GM12891 (cell line): ENCODE results near the gene TMEM91.
"Not testable (repeated sequence)": the region's sequence is repeated elsewhere in the genome, so short reads cannot be mapped to it uniquely, and the experiment has no call there.

ENCODE experiments used
- DNase-seq: peaks from one replicate; pipeline ENCODE4 v3.0.0; 2011; ENCODE audit warnings: low spot score; ENCODE audit not compliant: insufficient read length
- FAIRE-seq: peaks from 2 replicates; lab custom pipeline; 2011; peaks lifted over from hg19 to GRCh38; lab: Jason Lieb, UNC
- PAX5 ChIP-seq: IDR thresholded peaks from 2 replicates; pipeline ENCODE4 v1.6.1; 2011; ENCODE audit warnings: low read length, moderate library complexity, mild to moderate bottlenecking; ENCODE audit not compliant: insufficient read depth, severe bottlenecking
- POLR2A ChIP-seq: IDR thresholded peaks from 2 replicates; pipeline ENCODE4 v1.6.1; 2011; ENCODE audit warnings: low read depth, low read length, control low read depth
- POLR2AphosphoS5 ChIP-seq: IDR thresholded peaks from 2 replicates; pipeline ENCODE4 v1.6.1; 2011; ENCODE audit warnings: low read depth, low read length, control low read depth
- POU2F2 ChIP-seq: IDR thresholded peaks from 2 replicates; pipeline ENCODE4 v1.6.1; 2011; ENCODE audit warnings: low read depth, mild to moderate bottlenecking, control low read depth, low read length, moderate library complexity
- SPI1 ChIP-seq: IDR thresholded peaks from 2 replicates; pipeline ENCODE4 v1.6.1; 2011; ENCODE audit warnings: low read depth, low read length, control low read depth
- TAF1 ChIP-seq: IDR thresholded peaks from 2 replicates; pipeline ENCODE4 v1.6.1; 2011; ENCODE audit warnings: low read depth, low read length, control low read depth

Gene TMEM91

DNA sequence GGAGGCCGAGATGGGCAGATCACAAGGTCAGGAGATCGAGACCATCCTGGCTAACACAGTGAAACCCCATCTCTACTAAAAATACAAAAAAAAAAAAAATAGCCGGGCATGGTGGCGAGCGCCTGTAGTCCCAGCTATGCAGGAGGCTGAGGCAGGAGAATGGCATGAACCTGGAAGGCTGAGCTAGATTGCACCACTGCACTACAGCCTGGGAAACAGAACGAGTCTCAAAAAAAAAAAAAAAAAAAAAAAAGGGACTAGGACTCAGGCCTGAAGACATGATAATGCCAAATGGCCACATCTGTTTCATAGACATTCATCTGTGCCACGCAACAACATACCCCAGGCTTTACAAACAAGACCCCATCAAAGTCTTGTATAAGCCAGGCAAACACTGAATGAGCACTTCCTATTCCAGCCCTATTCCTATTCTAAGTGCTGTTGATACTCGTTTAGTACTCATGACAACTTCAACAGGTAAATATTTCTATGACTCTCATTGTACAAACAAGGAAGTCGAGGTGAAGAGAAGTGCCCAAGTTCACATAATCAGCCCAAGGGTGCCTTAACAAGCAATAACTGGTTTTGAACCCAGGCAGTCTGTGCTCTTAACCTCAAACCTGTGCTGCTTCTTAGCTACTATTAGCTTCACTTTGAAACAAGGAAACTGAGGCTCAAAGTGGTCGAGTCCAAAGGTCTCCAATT is 14.0 kb upstream of the TMEM91 start:
- FAIRE-seq, result no peak

DNA sequence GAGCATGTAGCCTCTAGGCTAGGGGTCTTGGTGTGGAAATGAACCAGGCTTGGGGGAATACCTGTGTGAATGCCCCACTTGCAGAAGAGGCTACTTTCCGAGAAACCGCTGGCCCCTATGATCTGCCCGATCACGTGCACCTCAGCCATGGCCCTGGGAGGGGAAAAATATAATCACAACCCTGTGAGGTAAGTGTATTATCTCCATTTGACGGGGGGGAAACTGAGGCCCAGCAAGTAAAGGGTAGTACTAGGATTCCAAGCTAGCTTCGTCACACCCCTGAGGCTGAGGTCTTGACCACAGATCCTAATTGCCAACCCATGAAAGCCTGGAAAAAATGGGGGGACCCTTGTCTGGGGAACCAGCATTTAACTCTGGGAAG is 13.0 kb upstream of the TMEM91 start:
- DNase-seq (no peak), FAIRE-seq (no peak)
- TF ChIP-seq PAX5 (no peak), POLR2A (no peak), POU2F2 (no peak), SPI1 (no peak), TAF1 (no peak), POLR2AphosphoS5 (no peak)

More for the DNA sequence above, 14.0 kb upstream of the TMEM91 start:
- no peak for DNase-seq
- TF ChIP-seq POLR2AphosphoS5 (no peak), PAX5 (no peak), POU2F2 (no peak), SPI1 (no peak), TAF1 (no peak), POLR2A (no peak)

DNA sequence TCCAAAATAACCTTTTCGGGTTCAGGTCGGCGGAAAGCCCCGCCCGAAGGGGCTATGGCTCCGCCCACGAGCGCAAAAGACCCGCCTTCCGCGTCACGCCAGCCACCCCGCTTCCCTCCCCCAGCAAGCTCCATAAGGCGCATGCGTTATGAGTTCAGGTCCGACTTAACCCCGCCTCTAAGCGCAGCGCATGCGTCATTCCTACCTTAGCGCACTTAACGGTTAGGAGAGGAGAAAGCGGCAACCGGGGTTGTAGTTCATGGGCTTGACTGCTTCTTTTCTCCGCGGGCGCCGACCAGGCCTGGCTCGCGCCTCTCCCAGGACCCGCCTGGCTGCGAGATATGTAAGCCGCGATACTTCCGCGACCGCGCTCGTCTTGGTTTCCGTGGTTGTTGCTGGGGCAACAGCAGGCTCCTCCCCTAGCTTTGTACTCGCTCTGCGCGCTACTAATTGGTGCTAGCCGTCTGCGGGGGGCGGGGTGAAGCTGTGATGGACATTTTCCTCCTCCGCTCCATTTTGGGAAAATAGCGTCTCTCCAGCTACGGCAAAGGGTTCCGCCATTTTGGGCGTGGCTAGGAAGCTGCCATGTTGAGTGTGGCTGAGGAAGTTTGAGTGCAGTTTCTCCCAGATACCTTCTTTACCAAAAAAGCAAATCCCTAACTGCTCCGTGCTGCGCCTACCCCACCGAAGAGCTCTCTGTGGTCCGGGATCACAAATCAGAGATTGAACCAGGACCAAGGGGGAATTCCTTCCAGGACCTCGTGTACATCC is 12.4 kb upstream of the TMEM91 start, which contains the start of gene B9D2:
Gene B9D2 (minus strand): TSS at position 397 of the 771 bp plus-strand sequence. CDS start 630 bp downstream, outside the sequence.
- FAIRE-seq (peak; percentile 96), DNase-seq (peak; percentile 83)
- TF ChIP-seq TAF1 (no peak; the same call in 1 of the 2 replicates), SPI1 (0 out of 2 replicates have a peak, but pooled peaks have one; percentile 27), POLR2AphosphoS5 (peak; percentile 72), POLR2A (peak; percentile 83), PAX5 (no peak), POU2F2 (no peak)

DNA sequence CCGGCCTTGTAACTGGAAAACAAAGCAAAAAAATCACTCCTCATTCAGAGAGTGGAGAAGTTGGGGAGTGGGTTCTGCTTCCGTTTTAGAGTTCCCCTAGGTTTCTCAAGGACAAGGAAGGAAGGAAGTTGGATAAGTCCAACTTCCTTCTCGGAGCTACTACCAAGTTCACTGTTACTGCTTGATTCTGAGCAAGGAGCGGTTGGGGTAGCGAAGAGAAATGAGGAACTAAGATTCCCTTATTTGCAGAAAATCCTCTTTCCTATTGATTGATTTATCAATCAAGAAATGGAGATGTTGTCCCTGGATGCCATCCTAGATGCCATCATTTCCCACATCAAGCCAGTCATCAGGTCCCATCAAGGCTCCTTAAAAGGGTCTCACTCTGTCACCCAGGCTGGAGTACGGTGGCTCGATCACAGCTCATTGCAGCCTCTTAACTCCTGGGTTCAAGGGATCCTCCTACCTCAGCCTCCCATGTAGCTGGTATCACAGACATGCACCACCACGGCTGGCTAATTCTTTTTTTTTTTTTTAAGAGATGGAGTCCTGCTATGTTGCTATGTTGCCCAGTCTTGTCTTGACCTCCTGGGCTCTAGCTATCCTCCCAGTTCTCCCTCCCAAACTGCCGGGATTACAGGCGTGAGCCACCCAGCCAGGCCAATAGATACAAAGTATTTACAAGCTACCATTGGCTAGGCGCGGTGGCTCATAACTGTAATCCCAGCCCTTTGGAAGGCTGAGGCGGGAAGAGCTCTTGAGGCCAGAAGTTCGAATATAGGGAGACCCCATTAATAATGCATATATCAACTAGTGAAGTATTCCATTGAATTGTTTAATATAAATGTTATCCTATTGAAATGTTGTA is 11.6 kb upstream of the TMEM91 start:
- DNase-seq (no peak), FAIRE-seq (peak; percentile 33)
- peak; percentile 41 for TF ChIP-seq SPI1
- no peak for TF ChIP-seq POU2F2
- TF ChIP-seq POLR2AphosphoS5, result no peak

DNA sequence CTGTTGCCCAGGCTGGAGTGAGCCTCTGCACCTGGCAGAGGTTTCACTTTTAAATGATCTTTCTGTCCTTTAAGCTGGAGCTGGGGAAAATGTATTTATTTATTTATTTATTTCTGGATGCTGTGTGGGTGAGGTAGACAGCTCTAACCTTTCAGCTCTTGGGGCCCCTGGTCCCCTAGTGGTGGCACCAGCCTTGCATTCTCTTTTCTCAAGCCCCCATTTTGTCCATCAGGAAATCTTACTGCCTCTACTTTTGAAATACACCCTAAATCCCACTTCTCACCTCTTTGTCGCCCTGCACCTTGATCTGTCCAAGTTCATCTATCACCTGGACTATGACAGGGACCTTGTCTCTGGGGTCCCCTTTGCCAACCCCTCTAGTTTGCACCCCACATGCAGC is 10.2 kb upstream of the TMEM91 start:
- no peak for TF ChIP-seq POU2F2
- TF ChIP-seq TAF1, result no peak
- no peak for TF ChIP-seq SPI1
- no peak for TF ChIP-seq POLR2A
- no peak for TF ChIP-seq POLR2AphosphoS5
- no peak for TF ChIP-seq PAX5
- no peak for FAIRE-seq
- no peak for DNase-seq

DNA sequence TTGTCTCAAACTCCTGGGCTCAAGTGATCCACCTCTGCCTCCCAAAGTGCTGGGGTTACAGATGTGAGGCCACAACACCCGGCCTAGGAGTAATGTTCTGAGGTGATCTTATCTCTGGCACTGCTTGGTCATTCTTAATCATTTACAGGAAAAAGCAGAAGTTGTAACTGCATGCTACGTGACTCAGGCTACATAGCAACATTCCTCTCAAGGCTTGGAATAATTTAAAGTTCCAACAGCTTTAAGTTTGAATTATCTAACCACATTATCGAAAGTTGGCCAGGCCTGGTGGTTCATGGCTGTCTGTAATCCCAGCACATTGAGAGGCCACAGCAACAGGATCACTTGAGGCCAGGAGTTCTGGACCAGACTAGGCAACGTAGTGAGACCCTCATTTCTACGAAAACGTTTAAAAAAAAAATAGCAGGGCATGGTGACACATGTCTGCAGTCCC is 8.5 kb upstream of the TMEM91 start:
- DNase-seq (no peak), FAIRE-seq (no peak)
- no peak for TF ChIP-seq POLR2AphosphoS5
- peak; percentile 36; the same call in 1 of the 2 replicates for TF ChIP-seq SPI1

DNA sequence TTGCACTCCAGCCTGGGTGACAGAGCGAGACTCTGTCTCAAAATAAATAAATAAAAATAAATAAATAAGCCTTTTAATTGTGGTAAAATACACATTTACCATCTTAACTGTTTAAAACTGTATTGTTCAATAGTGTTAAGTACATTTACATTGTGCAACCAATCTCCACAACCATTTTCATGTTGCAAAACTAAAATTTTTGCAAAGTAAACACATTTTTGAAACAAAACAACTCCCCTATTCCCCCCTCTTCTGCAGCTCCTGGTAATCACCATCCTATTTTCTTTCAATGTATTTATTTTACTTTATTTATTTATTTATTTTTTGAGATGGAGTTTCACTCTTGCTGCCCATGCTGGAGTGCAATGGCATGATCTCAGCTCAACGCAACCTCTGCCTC is 6.6 kb upstream of the TMEM91 start:
- TF ChIP-seq POLR2A (no peak), TAF1 (no peak)
- no peak for DNase-seq
- FAIRE-seq, result no peak

DNA sequence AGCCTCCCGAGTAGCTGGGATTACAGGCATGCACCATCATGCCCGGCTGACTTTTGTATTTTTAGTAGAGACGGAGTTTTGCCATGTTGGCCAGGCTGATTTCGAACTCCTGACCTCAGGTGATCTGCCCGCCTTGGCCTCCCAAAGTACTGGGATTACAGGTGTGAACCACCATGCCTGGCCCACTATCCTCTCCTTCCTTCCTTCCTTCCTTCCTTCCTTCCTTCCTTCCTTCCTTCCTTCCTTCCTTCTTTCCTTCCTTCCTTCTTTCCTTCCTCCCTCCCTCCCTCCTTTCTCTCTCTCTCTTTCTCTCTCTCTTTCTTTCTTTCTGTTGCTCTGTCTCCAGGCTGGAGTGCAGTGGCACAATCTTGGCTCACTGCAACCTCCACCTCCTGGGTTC is 5.2 kb upstream of the TMEM91 start:
- not testable (repeated sequence) for DNase-seq, FAIRE-seq

DNA sequence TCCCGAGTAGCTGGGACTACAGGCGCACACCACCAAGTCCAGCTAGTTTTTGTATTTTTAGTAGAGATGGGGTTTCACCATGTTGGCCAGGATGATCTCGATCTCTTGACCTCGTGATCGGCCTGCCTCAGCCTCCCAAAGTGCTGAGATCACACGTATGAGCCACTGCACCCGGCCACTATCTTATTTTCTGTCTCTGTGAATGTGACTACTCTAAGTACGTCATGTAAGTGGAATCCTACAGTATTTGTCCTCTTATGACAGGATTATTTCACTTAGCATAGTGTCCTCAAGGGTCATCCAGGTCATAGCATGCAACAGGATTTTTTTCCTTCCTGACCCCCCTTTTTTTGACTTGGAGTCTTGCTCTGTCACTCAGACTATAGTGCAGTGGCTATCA is 4.8 kb upstream of the TMEM91 start:
- no peak for DNase-seq
- FAIRE-seq, result no peak
- TF ChIP-seq TAF1 (no peak), SPI1 (no peak), POLR2AphosphoS5 (no peak), POU2F2 (no peak), PAX5 (no peak), POLR2A (no peak)

DNA sequence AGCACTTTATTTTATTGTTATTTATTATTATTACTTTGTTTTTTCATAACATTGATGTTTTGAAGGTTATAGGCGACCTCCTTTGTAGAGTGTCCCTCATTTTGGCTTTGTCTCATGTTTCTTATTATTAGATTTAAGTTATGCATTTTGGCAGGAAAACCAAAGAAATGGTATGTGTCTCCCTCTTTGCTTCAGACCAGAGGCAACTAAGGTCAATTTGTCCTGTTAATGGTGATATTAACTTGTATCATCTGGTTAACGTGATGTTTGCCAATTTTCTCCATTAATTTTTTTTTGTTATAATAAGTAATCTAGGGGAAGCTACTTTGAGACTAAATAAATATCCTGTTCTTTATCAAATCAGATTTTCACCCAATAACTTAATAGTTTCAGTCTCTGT is 3.8 kb upstream of the TMEM91 start:
- DNase-seq, result no peak
- no peak for TF ChIP-seq SPI1
- no peak for TF ChIP-seq POLR2A
- TF ChIP-seq POU2F2, result no peak
- no peak for TF ChIP-seq TAF1
- TF ChIP-seq POLR2AphosphoS5, result no peak
- no peak for TF ChIP-seq PAX5
- FAIRE-seq, result no peak
